Activated T-cell treated with anti-CD3 and anti-CD28 coated beads, Interleukin-2, amount 50 U/mL, for 24 hours (primary cell): ENCODE data around the gene SEZ6.

Source experiments
- DNase-seq: peaks from one replicate; pipeline ENCODE4 v3.0.0-alpha.2; 2020
- H3K27ac Mint-ChIP-seq: 2 replicates; pipeline ENCODE4 v1.8.0; 2020; ENCODE audit warnings: mild to moderate bottlenecking, mixed read lengths
- H3K27me3 Mint-ChIP-seq: 2 replicates; pipeline ENCODE4 v1.8.0; 2020; ENCODE audit warnings: mixed read lengths
- H3K36me3 Mint-ChIP-seq: 2 replicates; pipeline ENCODE4 v1.8.0; 2020; ENCODE audit warnings: low read depth, mixed read lengths
- H3K4me1 Mint-ChIP-seq: 2 replicates; pipeline ENCODE4 v1.8.0; 2020; ENCODE audit warnings: low read depth, mixed read lengths
- H3K4me3 Mint-ChIP-seq: 2 replicates; pipeline ENCODE4 v1.8.0; 2020; ENCODE audit warnings: mild to moderate bottlenecking, moderate library complexity, mixed read lengths
- H3K9me3 Mint-ChIP-seq: 2 replicates; pipeline ENCODE4 v1.8.0; 2020; ENCODE audit warnings: mixed read lengths

The SEZ6 gene

GRCh38 chr17:28967221-28968135, 38.4 kb downstream of the SEZ6 start:
- no peak overlapping the region for H3K4me3 Mint-ChIP-seq
- no peaks in the 10 kb centered on the region for H3K36me3 Mint-ChIP-seq
- no peaks in the 10 kb centered on the region for H3K4me1 Mint-ChIP-seq
- DNase-seq: no peak
- peaks cover 12% of the 10 kb centered on the region for H3K27me3 Mint-ChIP-seq
- H3K27ac Mint-ChIP-seq: no peak overlapping the region
- H3K9me3 Mint-ChIP-seq: no peaks in the 10 kb centered on the region

GRCh38 chr17:28963841-28964240, 42.0 kb downstream of the SEZ6 start:
- H3K9me3 Mint-ChIP-seq: no peaks in the 10 kb centered on the region
- no peak for DNase-seq
- no peak overlapping the region for H3K27ac Mint-ChIP-seq
- H3K27me3 Mint-ChIP-seq: peaks cover 15% of the 10 kb centered on the region
- no peaks in the 10 kb centered on the region for H3K36me3 Mint-ChIP-seq
- no peak overlapping the region for H3K4me3 Mint-ChIP-seq
- no peaks in the 10 kb centered on the region for H3K4me1 Mint-ChIP-seq

- no peaks in the 10 kb centered on the region for H3K9me3 Mint-ChIP-seq
- no peaks in the 10 kb centered on the region for H3K36me3 Mint-ChIP-seq
- H3K4me1 Mint-ChIP-seq: no peaks in the 10 kb centered on the region
- H3K4me3 Mint-ChIP-seq: no peak overlapping the region
- DNase-seq: no peak
- peaks cover 15% of the 10 kb centered on the region for H3K27me3 Mint-ChIP-seq
- no peak overlapping the region for H3K27ac Mint-ChIP-seq
Observed at GRCh38 chr17:28963055-28963611, 42.7 kb downstream of the SEZ6 start.

GRCh38 chr17:28961391-28961790, 44.4 kb downstream of the SEZ6 start:
- H3K27ac Mint-ChIP-seq: no peak overlapping the region
- no peak overlapping the region for H3K4me3 Mint-ChIP-seq
- no peaks in the 10 kb centered on the region for H3K36me3 Mint-ChIP-seq

GRCh38 chr17:28960256-28961061, 45.4 kb downstream of the SEZ6 start:
- Mint-ChIP-seq H3K9me3 (no peaks in the 10 kb centered on the region), H3K4me1 (no peaks in the 10 kb centered on the region), H3K36me3 (no peaks in the 10 kb centered on the region), H3K27ac (no peak overlapping the region), H3K4me3 (no peak overlapping the region), H3K27me3 (peaks cover 15% of the 10 kb centered on the region)
- peak; percentile 23 for DNase-seq

More at GRCh38 chr17:28961391-28961790, 44.4 kb downstream of the SEZ6 start:
- no peak for DNase-seq
- H3K9me3 Mint-ChIP-seq: no peaks in the 10 kb centered on the region
- H3K27me3 Mint-ChIP-seq: peaks cover 15% of the 10 kb centered on the region
- H3K4me1 Mint-ChIP-seq: no peaks in the 10 kb centered on the region

- Mint-ChIP-seq H3K27me3 (peaks cover 14% of the 10 kb centered on the region), H3K9me3 (no peaks in the 10 kb centered on the region), H3K4me3 (no peak overlapping the region), H3K4me1 (no peaks in the 10 kb centered on the region), H3K27ac (no peak overlapping the region), H3K36me3 (no peaks in the 10 kb centered on the region)
- peak; percentile 21 for DNase-seq
Observed at GRCh38 chr17:28959471-28959871, 46.4 kb downstream of the SEZ6 start.

- Mint-ChIP-seq H3K4me3 (no peak overlapping the region), H3K9me3 (no peaks in the 10 kb centered on the region), H3K27ac (no peak overlapping the region), H3K27me3 (peaks cover 10% of the 10 kb centered on the region), H3K4me1 (no peaks in the 10 kb centered on the region), H3K36me3 (no peaks in the 10 kb centered on the region)
- DNase-seq: peak; percentile 27
Observed at GRCh38 chr17:28958820-28959455, 46.9 kb downstream of the SEZ6 start.

- Mint-ChIP-seq H3K36me3 (no peaks in the 10 kb centered on the region), H3K4me3 (no peak overlapping the region), H3K9me3 (no peaks in the 10 kb centered on the region), H3K27me3 (peaks cover 3% of the 10 kb centered on the region), H3K27ac (no peak overlapping the region), H3K4me1 (no peaks in the 10 kb centered on the region)
- peak; percentile 17 for DNase-seq
Observed at GRCh38 chr17:28957992-28958355, 47.9 kb downstream of the SEZ6 start.

- no peak overlapping the region for H3K4me3 Mint-ChIP-seq
- no peak overlapping the region for H3K27ac Mint-ChIP-seq
- DNase-seq: peak; percentile 9
- H3K36me3 Mint-ChIP-seq: no peaks in the 10 kb centered on the region
- H3K9me3 Mint-ChIP-seq: no peaks in the 10 kb centered on the region
- H3K27me3 Mint-ChIP-seq: peaks cover 3% of the 10 kb centered on the region
- no peaks in the 10 kb centered on the region for H3K4me1 Mint-ChIP-seq
Observed at GRCh38 chr17:28957277-28957991, 48.4 kb downstream of the SEZ6 start.

- DNase-seq: no peak
- Mint-ChIP-seq H3K27ac (no peak overlapping the region), H3K27me3 (no peaks in the 10 kb centered on the region), H3K4me3 (no peak overlapping the region), H3K36me3 (no peaks in the 10 kb centered on the region), H3K4me1 (no peaks in the 10 kb centered on the region), H3K9me3 (no peaks in the 10 kb centered on the region)
Observed at GRCh38 chr17:28956861-28957260, 49.0 kb downstream of the SEZ6 start.

GRCh38 chr17:28956112-28956511, 49.7 kb downstream of the SEZ6 start:
- Mint-ChIP-seq H3K27ac (no peak overlapping the region), H3K4me1 (no peaks in the 10 kb centered on the region), H3K4me3 (no peak overlapping the region), H3K36me3 (no peaks in the 10 kb centered on the region), H3K27me3 (no peaks in the 10 kb centered on the region), H3K9me3 (no peaks in the 10 kb centered on the region)
- peak; percentile 15 for DNase-seq

GRCh38 chr17:28955408-28955807, 50.4 kb downstream of the SEZ6 start:
- no peaks in the 10 kb centered on the region for H3K4me1 Mint-ChIP-seq
- no peaks in the 10 kb centered on the region for H3K9me3 Mint-ChIP-seq
- H3K27ac Mint-ChIP-seq: no peak overlapping the region
- H3K27me3 Mint-ChIP-seq: no peaks in the 10 kb centered on the region
- DNase-seq: peak; percentile 24
- peaks cover 3% of the 10 kb centered on the region for H3K36me3 Mint-ChIP-seq
- no peak overlapping the region for H3K4me3 Mint-ChIP-seq

- no peak for DNase-seq
- no peak overlapping the region for H3K27ac Mint-ChIP-seq
- peaks cover 6% of the 10 kb centered on the region for H3K36me3 Mint-ChIP-seq
- H3K9me3 Mint-ChIP-seq: no peaks in the 10 kb centered on the region
- no peaks in the 10 kb centered on the region for H3K27me3 Mint-ChIP-seq
- H3K4me1 Mint-ChIP-seq: no peaks in the 10 kb centered on the region
- no peak overlapping the region for H3K4me3 Mint-ChIP-seq
Observed at GRCh38 chr17:28954886-28955285, 50.9 kb downstream of the SEZ6 start.
